Measurements from ENCODE around the gene CD8A. TPM values are rescaled to one million over a fixed set of nuclear protein-coding genes. Genes with fewer than 3 reads are reported as not detected.

Gene CD8A
- polyA plus RNA-seq, 1 donor = 0.10 TPM

DNA sequence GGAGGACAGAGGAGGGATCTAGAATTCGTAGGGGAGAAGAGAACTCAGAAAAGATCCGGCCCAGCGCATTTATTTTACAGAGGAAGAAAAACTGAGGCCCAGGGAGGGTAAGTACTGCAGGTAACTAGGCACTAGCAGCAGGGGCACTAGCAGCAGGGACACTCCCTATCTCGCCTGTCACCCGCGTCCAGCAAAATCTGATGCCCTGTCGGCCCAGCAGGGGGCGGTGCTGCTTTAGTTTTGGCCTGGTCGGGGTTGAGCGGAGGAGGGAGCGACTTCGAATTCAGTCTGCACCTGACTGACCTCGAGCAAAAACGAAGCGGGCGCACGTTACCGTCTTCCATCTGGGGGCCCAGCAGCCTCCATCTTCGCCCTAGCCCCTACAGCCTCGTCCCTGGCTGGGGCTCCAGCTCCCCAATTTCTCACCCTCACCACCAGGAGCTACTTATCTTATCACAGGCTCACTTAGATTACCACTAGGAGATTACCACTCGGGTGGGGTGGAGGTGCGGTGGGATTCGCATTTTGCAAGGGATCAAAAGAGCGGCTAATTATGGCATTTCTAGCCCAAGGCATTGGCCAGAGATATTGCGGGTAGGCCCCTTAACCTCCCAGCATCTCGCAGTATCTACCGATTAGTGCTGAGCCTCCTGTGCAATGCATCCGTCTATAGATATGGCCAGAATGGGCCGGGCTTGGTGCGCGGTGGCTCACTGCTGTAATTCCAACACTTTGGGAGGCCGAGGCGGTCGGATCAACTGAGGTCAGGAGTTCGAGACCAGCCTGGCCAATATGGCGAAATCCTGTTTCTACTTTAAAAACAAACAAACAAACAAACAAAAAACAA, 17.8 kb upstream of the CD8A start:
- peak; percentile 85 for DNase-seq

DNA sequence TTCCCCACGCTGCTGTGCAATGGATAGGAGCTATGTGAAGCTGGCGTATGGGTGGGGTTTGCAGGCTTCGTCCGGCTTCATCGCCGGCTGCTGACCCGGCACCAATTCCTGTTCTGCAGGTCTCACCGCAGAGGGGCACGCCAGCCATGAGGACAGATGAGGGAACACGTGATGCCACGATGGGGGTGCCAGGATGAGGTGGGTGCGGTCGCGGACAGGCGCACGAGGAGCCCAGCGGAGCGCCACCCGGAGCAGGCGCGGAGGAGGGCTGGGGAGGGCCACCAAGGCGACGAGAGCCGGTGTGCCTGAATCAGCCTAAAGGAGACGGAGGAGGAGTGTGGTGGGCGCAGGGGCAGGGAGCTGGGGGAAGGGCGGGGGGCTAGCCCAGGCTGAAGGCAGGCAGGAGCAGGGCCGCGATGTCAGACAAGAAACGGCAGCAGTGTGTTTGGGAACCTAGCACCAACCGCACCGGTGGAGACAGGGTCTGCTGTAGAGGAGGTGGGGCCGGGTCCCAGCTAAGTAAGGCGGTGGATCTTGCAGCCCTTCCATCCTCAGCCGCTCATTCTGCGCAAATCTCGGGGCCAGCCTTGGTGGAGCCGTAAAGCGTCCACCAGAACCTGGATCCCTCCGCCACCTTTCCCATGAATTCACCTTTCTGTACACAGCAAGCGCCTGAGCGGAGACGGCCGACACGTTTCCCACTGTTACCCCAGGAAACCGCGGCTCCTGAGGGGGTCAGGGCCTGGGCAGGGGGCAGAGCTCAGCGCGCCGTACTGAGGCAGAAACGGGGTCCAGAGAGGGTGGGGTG, 17.0 kb upstream of the CD8A start:
- no peak for DNase-seq

DNA sequence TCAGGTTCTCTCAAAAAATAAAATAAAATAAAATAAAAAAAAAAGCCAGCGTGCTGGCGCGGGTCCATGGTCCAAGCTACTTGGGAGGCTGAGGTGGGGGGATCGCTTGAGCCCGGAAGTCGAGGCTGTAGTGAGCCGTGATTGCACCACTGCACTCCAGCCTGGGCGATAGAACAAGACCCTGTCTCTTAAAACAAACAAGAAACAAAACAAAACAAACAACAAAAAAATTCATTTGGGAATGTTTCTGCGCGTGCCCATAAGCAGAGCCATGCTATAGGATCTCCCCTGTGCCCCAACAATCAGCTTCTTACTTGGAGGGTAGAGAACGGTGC, 16.4 kb upstream of the CD8A start:
- DNase-seq = no peak

DNA sequence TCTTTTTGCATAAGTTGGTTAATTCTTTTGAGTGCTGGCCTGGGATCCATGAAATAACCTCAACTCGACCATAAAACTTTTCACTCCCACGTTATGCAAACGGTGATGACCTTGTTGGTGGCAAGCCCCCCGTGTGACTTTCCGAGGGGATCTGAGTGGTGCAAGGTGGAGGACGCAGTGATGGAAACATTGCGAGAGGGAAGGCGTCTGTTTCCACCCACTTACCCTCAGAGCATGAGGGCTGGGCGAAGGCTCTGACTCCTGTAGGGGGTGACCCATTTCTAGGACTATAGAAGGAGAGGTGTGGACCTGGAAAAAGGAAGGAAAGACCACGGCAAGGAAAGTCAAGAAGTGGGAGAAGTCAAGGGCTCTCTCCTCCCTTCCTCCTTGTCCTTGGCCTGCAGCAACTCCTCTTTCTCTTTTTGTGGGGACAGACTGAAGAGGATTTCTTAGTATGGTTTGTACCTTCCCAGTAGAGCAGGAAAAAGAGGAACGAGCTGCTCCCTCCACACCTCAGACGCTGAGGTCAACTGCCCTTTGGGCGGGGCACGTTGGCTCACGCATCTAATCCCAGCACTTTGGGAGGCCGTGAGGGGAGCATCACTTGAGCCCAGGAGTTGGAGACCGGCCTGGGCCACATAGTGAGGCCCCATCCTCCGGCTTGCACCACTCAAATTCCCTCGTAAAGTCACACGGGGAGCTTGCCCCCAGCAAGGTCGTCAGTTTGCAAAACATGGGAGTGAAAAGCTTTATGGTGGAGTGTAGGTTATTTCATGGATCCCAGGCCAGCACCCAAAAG, 15.5 kb upstream of the CD8A start:
- DNase-seq = no peak

DNA sequence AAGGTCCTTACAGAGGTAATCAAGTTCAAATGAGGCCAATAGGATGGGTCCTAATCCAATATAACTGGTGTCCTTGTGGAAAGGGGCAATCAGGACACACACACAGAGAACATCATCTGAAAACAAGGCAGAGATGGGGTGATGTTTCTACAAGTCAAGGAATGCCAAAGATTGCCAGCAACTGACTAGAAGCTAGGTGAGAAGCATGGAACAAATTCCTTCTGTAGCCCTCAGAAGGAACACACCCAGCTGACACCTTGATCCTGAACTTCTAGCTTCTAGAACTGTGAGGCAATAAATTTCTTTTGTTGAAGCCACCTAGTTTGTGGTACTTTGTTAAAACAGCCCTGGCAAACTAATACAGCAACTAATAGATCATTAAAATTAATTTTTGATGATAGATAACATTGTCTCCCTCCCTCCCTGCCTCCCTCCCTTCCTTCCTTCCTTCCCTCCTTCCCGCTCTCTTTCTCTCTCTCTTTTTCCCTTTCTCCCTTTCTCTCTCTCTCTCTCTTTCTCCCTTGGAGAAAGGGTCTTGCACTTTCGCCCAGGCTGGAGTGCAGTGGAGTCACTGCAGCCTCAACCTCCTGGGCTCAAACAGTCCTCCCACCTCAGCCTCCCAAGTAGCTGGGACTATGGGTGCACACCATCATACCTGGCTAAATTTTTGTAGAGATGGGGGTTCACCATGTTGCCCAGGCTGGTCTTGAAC, 10.3 kb upstream of the CD8A start:
- DNase-seq = no peak

DNA sequence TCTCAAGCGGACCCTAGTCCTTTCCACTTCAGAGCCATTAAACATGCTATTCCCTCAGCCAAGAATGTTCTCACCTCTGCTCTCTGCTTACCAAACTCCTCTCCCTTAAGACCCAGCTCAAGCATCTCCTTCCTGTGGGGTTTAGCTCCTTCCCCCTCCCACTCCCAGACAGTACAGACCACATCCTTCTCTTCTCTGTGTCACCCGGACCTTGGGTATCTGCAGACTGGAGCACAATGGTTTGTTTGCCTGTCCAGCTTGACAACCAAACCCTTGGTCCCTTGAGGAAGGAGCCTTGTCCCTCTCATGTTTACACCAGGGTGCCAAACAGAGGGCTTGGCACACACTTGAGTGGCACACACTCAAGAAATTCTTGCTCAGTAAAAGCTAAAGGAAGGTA, 4.1 kb upstream of the CD8A start:
- DNase-seq = no peak

DNA sequence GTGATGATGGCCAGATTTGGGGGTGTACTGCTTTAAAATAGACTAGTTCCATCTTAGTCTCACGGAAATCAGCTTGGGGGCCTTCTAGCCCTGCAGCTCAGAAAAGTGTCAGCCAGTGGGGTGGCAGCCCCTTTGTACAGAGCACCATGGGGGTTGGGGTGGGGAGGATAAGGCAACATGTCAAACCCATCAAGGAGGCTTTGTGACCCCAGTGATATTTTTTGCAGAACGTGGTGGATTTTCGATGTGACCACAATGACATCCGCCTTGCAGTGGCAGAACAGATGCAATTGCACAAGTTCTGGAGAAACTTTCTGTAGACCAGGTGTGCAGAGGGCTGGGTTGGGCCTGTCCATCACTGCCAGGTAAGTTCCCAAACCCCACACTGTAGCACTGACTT, 3.0 kb upstream of the CD8A start:
- no peak for DNase-seq

DNA sequence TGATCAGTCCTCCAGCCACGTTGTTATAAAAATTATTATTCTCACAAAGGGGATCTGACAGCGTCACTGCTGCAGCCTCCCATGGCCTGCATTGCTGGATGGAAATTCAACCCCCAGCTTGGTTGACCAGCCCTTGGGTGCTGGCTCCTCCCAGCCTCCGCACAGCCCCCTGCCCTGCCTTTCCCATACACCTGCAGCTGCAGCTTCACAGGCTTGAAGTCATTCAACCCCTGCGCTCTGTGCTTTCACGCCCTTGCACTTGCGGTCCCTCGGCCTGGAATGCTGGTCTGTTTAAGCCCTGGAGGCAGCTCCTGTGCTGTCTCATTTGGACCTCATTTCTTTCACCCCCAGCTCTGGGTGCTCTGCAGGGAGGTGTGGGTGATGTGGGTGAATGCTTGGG, 860 bp upstream of the CD8A start:
- no peak for DNase-seq

DNA sequence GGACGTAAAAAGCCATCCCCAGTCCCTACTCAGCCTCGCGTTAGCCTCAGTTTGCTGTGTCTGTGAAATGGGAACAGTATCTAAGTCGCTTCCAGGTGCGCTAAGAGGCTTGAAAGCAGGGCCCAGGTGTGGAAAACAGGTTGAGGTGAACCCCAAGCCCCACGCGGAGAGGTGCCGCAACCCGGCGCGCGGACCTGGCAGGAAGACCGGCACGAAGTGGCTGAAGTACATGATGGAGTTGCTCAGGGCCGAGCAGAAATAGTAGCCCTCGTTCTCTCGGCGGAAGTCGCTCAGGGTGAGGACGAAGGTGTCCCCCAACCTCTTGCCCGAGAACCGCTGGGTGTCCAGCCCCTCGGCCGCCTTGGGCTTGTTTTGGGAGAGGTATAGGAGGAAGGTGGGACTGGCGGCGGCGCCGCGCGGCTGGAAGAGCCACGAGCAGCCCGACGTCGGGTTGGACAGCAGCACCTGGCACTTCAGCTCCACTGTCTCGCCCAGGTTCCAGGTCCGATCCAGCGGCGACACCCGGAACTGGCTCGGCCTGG, 508 bp downstream of the CD8A start:
- no peak for DNase-seq

DNA sequence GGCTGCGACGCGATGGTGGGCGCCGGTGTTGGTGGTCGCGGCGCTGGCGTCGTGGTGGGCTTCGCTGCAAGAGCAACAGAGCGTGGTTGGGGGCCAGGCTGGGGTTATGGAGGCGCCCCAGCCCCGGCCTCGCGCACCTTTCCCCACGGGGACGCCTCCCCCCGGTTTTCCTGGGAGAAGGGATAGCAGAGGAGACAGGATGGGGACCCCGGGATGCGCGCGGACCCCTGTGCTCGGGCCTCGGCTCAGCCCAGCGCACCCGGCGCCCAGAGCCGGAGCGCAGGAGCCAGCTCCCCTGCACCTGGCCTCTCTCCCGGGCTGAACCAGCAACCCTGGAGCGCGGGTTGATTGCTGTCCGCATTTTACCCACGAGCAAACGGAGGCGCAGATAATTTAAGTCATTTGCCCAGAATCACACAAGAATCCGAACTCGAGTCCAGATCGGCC, 1.0 kb downstream of the CD8A start:
- no peak for DNase-seq

DNA sequence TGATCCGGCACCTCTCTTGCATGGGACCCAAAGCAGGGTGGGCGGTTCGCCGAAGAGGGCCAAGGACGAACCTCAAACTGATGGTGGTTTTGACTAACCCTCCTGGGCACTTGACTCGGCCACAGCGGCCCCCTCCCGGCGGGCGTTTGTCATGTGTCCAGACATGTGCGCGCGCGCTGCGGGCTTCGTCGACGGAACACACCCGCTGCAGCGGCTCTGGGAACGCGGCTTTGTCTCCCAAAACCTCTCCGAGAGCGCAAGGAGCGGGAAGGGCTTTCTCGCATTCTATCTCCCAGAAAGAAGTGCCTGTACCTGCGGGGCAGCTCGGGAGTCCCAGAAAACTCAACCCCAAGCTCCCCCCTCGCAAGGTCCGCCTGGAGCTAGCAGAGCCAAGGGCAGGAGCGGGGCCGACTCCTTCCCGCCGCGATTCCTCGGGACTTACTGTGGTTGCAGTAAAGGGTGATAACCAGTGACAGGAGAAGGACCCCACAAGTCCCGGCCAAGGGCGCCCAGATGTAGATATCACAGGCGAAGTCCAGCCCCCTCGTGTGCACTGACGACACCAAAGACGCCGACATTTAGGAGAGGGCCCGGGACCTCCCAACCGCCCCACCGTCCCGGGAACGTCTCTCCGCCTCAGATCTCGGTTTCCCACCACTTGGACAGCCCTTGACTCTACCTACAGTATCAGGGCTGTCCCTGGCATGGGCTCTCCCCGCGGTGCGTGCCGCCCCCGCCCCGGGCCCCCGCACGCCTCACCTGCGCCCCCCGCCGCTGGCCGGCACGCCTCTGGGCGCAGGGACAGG, 1.6 kb downstream of the CD8A start:
- no peak for DNase-seq

DNA sequence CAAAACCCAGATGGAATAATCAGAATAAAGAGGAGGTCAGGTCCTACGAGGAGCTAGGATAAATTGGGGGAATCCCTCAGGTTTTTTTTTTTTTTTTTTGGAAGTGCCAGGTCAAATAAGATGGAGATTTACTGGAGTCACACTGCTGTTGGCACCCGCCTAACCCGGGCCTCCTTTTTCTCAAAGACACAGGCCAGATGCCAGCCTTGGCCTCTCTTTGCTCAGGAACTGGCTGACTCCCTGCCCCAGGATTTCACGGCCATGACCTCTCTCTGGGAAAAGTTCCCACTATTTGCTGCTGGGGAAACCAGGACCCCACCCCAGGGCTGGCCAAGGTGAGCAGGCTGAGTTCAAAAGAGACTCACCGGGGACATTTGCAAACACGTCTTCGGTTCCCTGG, 2.5 kb downstream of the CD8A start:
- no peak for DNase-seq

DNA sequence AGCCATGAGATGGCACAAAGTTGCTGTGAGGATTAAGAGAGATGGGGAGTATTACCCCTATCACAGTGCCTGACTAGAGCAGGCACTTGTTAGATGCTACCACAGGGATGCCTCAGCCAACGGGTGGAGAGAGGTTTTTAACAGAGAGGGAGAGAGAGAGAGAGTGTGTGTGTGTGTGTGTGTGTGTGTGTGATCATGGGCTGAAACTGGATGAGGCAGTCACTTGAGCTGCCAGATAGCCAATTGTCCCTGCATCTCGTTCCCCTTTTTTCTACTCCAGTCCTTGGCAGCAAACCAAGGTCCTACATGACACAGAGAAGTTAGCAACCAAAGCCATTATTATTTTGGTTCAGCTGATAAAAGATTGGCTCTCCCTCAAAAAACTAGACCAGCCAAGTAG, 3.0 kb downstream of the CD8A start:
- no peak for DNase-seq

DNA sequence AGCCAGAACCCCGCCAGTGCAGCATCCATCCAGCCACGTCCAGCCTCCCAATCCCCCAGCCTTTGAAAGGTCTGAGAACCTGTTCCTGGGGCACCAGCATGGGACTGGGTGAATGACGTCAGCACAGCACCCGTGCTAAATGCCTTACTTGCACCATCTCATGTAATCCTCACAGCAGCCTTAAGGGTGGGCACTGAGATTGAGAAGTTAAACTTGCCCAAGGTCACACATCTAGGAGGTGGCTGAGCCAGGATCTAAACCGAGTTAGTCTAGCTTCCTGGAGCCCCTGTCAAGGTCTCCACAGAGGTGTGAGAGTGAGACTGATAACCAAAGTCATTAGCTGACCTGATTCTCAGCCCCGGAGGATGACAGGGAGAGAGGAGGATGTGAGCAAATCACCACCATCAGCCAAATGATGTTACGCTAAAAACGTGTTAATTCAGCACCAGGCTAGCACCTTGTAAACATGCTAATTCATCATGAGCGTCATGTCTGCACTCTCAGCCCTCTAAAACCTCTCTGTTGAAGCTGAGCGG, 4.6 kb downstream of the CD8A start:
- no peak for DNase-seq

DNA sequence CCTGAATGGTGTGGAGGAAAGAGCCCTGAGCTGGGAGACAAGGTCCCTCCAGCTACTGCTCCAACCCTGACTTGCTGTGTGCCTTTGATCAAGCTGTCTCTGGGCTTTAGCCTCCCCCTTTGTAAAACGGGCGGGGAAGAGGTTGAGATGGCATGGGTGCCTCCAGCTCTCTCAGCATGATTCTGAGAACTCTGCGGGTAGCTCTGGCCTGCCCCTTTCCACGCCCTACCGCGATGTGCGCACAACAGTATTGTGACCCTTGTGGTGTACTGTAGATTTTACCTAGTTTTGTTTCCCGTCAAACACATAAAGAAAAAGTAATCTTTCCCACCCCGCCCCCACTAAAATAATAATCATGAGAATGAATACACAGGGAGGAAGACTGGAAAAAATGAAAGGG, 5.3 kb downstream of the CD8A start:
- no peak for DNase-seq

DNA sequence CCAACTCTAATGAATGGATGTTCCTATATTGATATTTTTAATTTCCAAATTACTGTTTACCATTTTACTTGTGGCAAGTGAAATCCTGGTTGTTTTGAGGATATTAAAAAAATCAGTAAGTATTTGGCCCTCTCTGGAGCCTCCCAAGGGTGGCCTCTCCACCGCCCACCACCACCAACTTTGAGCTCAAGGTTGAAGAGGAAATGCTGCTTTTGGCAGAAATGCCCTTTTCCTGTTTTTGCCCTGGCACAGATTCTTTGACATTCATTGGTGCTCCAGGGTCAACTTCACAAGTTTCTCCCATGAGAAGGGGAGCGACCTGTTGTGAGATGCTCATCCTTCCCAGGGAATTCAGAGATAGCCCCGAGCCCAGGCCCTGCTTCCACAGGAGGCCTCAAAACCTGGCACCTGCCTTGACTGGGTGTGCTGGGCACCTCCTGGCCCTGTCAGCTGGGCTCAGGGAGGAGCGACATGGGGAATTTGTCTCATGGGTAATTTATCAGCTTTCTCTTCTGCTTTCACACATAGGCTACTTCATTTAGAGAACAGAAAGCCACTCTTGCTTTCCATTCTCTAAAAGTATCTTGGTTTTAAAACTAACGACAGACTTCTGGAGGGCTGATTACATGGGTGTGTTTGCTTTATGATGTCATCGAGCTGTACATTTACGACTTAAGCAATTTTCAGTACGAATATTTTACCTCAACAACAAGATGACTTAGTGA, 6.9 kb downstream of the CD8A start:
- no peak for DNase-seq

DNA sequence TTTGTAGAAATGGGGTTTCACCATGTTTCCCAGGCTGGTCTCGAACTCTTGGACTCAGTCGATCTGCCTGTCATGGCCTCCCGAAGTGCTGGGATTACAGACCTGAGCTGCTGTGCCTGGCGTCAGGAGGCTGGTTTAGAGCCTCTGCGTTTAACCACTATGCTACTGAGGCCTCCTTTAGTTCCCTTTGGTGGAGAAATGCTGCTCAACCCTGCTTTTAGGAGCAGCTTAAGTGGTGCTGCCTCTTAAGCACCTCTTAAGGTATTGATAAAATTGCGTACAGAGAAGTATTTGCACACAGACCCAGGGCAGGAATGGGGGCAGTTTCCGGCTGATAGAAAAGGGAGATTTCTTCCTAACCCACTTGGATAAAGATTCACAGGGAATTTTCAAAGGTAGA, 8.0 kb downstream of the CD8A start:
- DNase-seq = no peak

DNA sequence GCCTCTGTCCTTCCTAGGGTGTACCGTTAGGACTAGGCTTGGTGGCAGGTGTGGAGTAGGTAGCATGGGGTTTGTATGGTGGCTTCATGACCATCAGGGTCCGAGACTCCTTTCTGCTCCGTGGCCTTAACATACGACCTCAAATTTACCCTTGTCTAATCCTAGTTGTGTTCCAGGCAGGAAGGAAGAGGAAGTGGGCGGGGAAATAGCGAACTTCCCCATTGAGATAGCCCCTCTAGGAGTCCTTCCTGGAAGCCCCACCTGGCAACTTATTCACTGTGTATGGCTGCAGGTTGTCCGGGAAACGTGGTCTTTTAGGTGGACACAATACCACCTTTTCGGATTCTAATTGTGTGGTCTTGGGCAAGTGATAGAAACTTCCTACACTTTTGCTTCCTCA, 9.3 kb downstream of the CD8A start:
- DNase-seq = no peak

DNA sequence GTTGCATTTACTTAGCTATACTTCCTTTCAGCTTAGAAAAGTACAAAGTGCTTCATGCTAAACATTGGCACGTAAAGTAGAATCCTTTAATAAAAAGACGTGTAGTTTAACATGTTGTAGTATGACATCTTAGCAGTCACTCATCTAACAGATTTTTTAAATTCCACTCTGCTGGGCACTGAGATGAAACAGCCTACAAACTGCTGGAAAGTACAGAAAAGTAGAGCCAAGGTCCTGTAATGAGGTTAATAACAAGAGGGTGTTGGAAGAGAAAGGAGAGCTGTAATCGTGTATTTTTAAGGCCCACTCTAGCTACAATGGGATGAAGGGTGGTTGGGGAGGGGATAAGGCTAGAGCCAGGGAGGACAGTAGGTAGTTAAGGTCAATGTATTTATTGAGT, 10.7 kb downstream of the CD8A start:
- DNase-seq = no peak

DNA sequence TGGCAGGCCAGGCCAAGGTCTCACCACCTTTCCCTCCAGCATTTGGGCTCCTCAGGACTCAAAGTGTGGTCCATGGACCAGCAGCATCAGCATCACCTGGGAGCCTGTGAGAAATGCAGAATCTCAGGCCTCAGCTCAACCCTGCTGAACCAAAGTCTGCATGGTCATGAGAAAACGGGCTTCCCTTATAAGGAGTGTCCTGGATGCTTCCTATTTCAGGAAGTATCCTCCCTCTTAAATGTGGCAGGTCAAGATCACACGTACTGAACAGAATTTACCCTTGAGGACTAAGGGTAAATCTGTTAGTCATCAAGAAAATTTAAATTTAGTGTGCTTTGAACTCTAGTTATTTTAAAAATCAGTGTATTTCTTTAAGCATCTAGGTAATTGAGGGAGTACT, 11.8 kb downstream of the CD8A start:
- DNase-seq = no peak

Measured in hindlimb muscle (tissue), 1 donor.